H9 (cell line): ENCODE results near the gene FHIT. TPM values are rescaled to one million over a fixed set of nuclear protein-coding genes. Genes with fewer than 3 reads are reported as not detected.

Experiments
- DNase-seq: peaks from one replicate; pipeline ENCODE4 v3.0.0-alpha.2; 2017
- H2AFZ ChIP-seq: one replicate; pipeline ENCODE4 v1.6.1; 2013; ENCODE audit warnings: mild to moderate bottlenecking, low read length, control low read depth, moderate library complexity
- H2AK5ac ChIP-seq: 2 replicates; pipeline ENCODE4 v1.6.1; 2013; ENCODE audit warnings: low read length, control low read depth, mixed read lengths; ENCODE audit not compliant: insufficient read length
- H2BK120ac ChIP-seq: one replicate; pipeline ENCODE4 v1.6.1; 2013; ENCODE audit warnings: low read depth, mild to moderate bottlenecking, low read length, control low read depth, inconsistent platforms; ENCODE audit not compliant: poor library complexity, severe bottlenecking
- H2BK12ac ChIP-seq: 2 replicates; pipeline ENCODE4 v1.6.1; 2013; ENCODE audit warnings: low read length, control low read depth, mixed read lengths, low read depth; ENCODE audit not compliant: insufficient read length
- H2BK15ac ChIP-seq: 2 replicates; pipeline ENCODE4 v1.6.1; 2013; ENCODE audit warnings: low read depth, low read length, control low read depth
- H2BK20ac ChIP-seq: one replicate; pipeline ENCODE4 v1.6.1; 2013; ENCODE audit warnings: low read depth, mild to moderate bottlenecking, low read length, control low read depth, inconsistent platforms; ENCODE audit not compliant: poor library complexity, severe bottlenecking
- H2BK5ac ChIP-seq: 2 replicates; pipeline ENCODE4 v1.6.1; 2013; ENCODE audit warnings: low read length, control low read depth, mixed read lengths; ENCODE audit not compliant: insufficient read length
- H3K14ac ChIP-seq: 2 replicates; pipeline ENCODE4 v1.6.1; 2013; ENCODE audit warnings: low read length, control low read depth; ENCODE audit not compliant: insufficient read depth
- H3K18ac ChIP-seq: 2 replicates; pipeline ENCODE4 v1.6.1; 2013; ENCODE audit warnings: low read depth, mild to moderate bottlenecking, mixed read lengths, low read length, control low read depth; ENCODE audit not compliant: insufficient read length
- H3K23ac ChIP-seq: 2 replicates; pipeline ENCODE4 v1.6.1; 2013; ENCODE audit warnings: low read length, control low read depth, mixed read lengths, low read depth; ENCODE audit not compliant: insufficient read length
- H3K23me2 ChIP-seq: 2 replicates; pipeline ENCODE4 v1.6.1; 2013; ENCODE audit warnings: low read depth, mild to moderate bottlenecking, mixed read lengths, low read length, control low read depth; ENCODE audit not compliant: insufficient read length, poor library complexity, severe bottlenecking
- H3K27ac ChIP-seq: 2 replicates; pipeline ENCODE4 v1.5.1; 2013; ENCODE audit warnings: low read length, control low read depth, mixed read lengths, low read depth; ENCODE audit not compliant: insufficient read length
- H3K27me3 ChIP-seq: 2 replicates; pipeline ENCODE4 v1.6.1; 2013; ENCODE audit warnings: low read length, control low read depth, inconsistent platforms; ENCODE audit not compliant: insufficient read depth
- H3K4ac ChIP-seq: 2 replicates; pipeline ENCODE4 v1.6.1; 2013; ENCODE audit warnings: low read depth, mild to moderate bottlenecking, control low read depth, inconsistent platforms, low read length, moderate library complexity
- H3K4me1 ChIP-seq: 2 replicates; pipeline ENCODE4 v1.6.1; 2013; ENCODE audit warnings: low read length, control low read depth, inconsistent platforms; ENCODE audit not compliant: insufficient read depth
- H3K4me2 ChIP-seq: 2 replicates; pipeline ENCODE4 v1.6.1; 2013; ENCODE audit warnings: low read length, control low read depth, mixed read lengths; ENCODE audit not compliant: insufficient read length, insufficient read depth
- H3K56ac ChIP-seq: 2 replicates; pipeline ENCODE4 v1.6.1; 2013; ENCODE audit warnings: low read depth, mild to moderate bottlenecking, mixed read lengths, low read length, control low read depth; ENCODE audit not compliant: insufficient read length
- H3K79me1 ChIP-seq: 2 replicates; pipeline ENCODE4 v1.6.1; 2013; ENCODE audit warnings: low read depth, mild to moderate bottlenecking, moderate library complexity, low read length, control low read depth, inconsistent platforms; ENCODE audit not compliant: insufficient read depth, poor library complexity, severe bottlenecking
- H3K79me2 ChIP-seq: 2 replicates; pipeline ENCODE4 v1.6.1; 2013; ENCODE audit warnings: low read length, control low read depth, inconsistent platforms; ENCODE audit not compliant: insufficient read depth
- H3K9ac ChIP-seq: 2 replicates; pipeline ENCODE4 v1.6.1; 2013; ENCODE audit warnings: low read length, control low read depth, mixed read lengths; ENCODE audit not compliant: insufficient read length; ENCODE audit errors: extremely low read depth
- H3K9me3 ChIP-seq: one replicate; pipeline ENCODE4 v1.6.1; 2013; ENCODE audit warnings: low read depth, low read length, inconsistent platforms; ENCODE audit not compliant: control insufficient read depth
- H3T11ph ChIP-seq: one replicate; pipeline ENCODE4 v1.6.1; 2013; ENCODE audit warnings: mild to moderate bottlenecking, low read length, control low read depth, inconsistent platforms
- H4K20me1 ChIP-seq: one replicate; pipeline ENCODE4 v1.6.1; 2013; ENCODE audit not compliant: control insufficient read depth, insufficient read length, insufficient read depth
- H4K5ac ChIP-seq: 2 replicates; pipeline ENCODE4 v1.6.1; 2013; ENCODE audit warnings: low read depth, mild to moderate bottlenecking, mixed read lengths, low read length, control low read depth; ENCODE audit not compliant: insufficient read length
- H4K8ac ChIP-seq: replicated peaks from 2 replicates; pipeline ENCODE4 v1.6.1; 2013; ENCODE audit warnings: low read length, control low read depth, mixed read lengths, low read depth; ENCODE audit not compliant: insufficient read length
- H4K91ac ChIP-seq: 2 replicates; pipeline ENCODE4 v1.6.1; 2013; ENCODE audit warnings: low read depth, mild to moderate bottlenecking, moderate library complexity, mixed read lengths, low read length, control low read depth; ENCODE audit not compliant: insufficient read length
- H3K27ac Mint-ChIP-seq, 3 experiments: 2 replicates in 2 of 3; 3 replicates in 1 of 3; pipeline ENCODE4 v1.8.0; 2020 to 2021; ENCODE audit warnings: mixed read lengths in 3 of 3, mild to moderate bottlenecking in 1 of 3, moderate library complexity in 1 of 3
- H3K27me3 Mint-ChIP-seq: 2 replicates; pipeline ENCODE4 v1.8.0; 2021; ENCODE audit warnings: low read depth, mild to moderate bottlenecking, moderate library complexity, mixed read lengths
- H3K36me3 Mint-ChIP-seq, 3 experiments: 2 replicates in 2 of 3; 3 replicates in 1 of 3; pipeline ENCODE4 v1.8.0; 2020 to 2021; ENCODE audit warnings: low read depth in 3 of 3, mixed read lengths in 3 of 3; ENCODE audit not compliant: insufficient read depth in 1 of 3
- H3K4me1 Mint-ChIP-seq, 2 experiments: 2 replicates each; pipeline ENCODE4 v1.8.0; 2020; ENCODE audit warnings: mixed read lengths in 2 of 2
- H3K4me3 Mint-ChIP-seq, 2 experiments: 2 replicates in 1 of 2; 3 replicates in 1 of 2; pipeline ENCODE4 v1.8.0; 2020 to 2021; ENCODE audit warnings: mild to moderate bottlenecking in 2 of 2, mixed read lengths in 2 of 2, moderate library complexity in 1 of 2
- H3K9me3 Mint-ChIP-seq, 2 experiments: 2 replicates in 1 of 2; 3 replicates in 1 of 2; pipeline ENCODE4 v1.8.0; 2020; ENCODE audit warnings: mild to moderate bottlenecking in 2 of 2, mixed read lengths in 2 of 2, moderate library complexity in 1 of 2
- CTCF ChIP-seq: fragments of 200-600 bp; sonication (generic); conservative IDR thresholded peaks from 3 replicates; pipeline ENCODE4 v1.8.0; 2021; ENCODE audit warnings: antibody characterized with exemption, mild to moderate bottlenecking
- WGBS: extraction: QIAGEN DNeasy Blood & Tissue Kit; methylation state at CpG from one replicate; pipeline ENCODE4 v1.1.7; 2013; ENCODE audit warnings: missing lambda C conversion rate, low lambda C conversion rate, mixed read lengths; ENCODE audit not compliant: insufficient read length; ENCODE audit errors: extremely low coverage; 5-methylcytosine and 5-hydroxymethylcytosine counted together
- total RNA-seq: library from RNA; stranded (reverse); gene quantifications from 2 replicates; pipeline ENCODE4 v1.2.1, GENCODE V29; 2021

FHIT gene
- total RNA-seq, 1 experiment from 2014 or later = 3.0 TPM

- H2BK20ac ChIP-seq = no peak overlapping the region
- H3K9me3 ChIP-seq = no peaks in the 10 kb centered on the region
- H2BK5ac ChIP-seq = no peak overlapping the region
- H3K14ac ChIP-seq = no peak overlapping the region
- Mint-ChIP-seq H3K36me3 (no peaks in the 10 kb centered on the region), H3K4me3 (no peak overlapping the region), H3K4me1 (no peaks in the 10 kb centered on the region), H3K27me3 (no peaks in the 10 kb centered on the region), H3K27ac (no peak overlapping the region), H3K9me3 (no peaks in the 10 kb centered on the region)
- no peak overlapping the region for H2BK12ac ChIP-seq
- no peak overlapping the region for H2AFZ ChIP-seq
- H3K23ac ChIP-seq = no peak overlapping the region
- no peak overlapping the region for H3K27ac ChIP-seq
- H2AK5ac ChIP-seq = no peak overlapping the region
- H3K4me1 ChIP-seq = no peaks in the 10 kb centered on the region
- H3K23me2 ChIP-seq = no peaks in the 10 kb centered on the region
- H4K5ac ChIP-seq = no peak overlapping the region
- no peak for DNase-seq
- H4K20me1 ChIP-seq = no peaks in the 10 kb centered on the region
- H3K79me2 ChIP-seq = no peaks in the 10 kb centered on the region
- H3K79me1 ChIP-seq = no peaks in the 10 kb centered on the region
- TF ChIP-seq CTCF = no peak
- H3T11ph ChIP-seq = no peak overlapping the region
- H3K4me2 ChIP-seq = no peak overlapping the region
- no peak overlapping the region for H3K9ac ChIP-seq
- no peak overlapping the region for H2BK15ac ChIP-seq
- no peaks in the 10 kb centered on the region for H3K27me3 ChIP-seq
- no peak overlapping the region for H3K56ac ChIP-seq
- H4K8ac ChIP-seq = no peak overlapping the region
- no peak overlapping the region for H4K91ac ChIP-seq
- H3K4ac ChIP-seq = no peak overlapping the region
- no CpG with 5 or more reads among the region's 3 CpGs for WGBS
- H2BK120ac ChIP-seq = no peak overlapping the region
- H3K18ac ChIP-seq = no peak overlapping the region
Observed at GRCh38 chr3:60303160-60303559, 948.1 kb downstream of the FHIT start.
